Measurements from ENCODE around the gene ACTL6B.
"Not testable (repeated sequence)": the region's sequence is repeated elsewhere in the genome, so short reads cannot be mapped to it uniquely, and the experiment has no call there.

Gene ACTL6B

DNA sequence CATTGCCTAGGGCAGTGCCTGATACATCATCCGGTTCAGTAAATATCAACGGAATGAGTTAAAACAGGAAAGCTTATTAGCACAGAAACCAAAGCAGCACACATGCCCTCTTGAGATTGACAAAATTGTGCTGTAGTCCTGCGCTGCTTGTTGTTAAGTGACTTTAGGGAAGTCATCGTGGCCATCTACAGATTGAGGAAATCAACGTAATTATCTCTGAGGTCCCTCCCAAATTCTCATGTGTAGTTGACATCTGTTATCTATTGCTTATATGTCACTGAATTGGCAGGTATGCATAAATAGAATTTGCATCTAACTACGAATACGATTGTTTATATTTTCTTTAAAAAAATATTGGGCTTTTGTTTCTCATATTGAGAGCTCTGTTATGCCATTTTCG lies 13.8 kb upstream of the ACTL6B start:
- no peaks in the 10 kb centered on the region for H3K36me3 ChIP-seq (ENCODE audit: control insufficient read depth in 1 of 2, insufficient read depth in 2 of 2, low read length in 2 of 2)
- no peak overlapping the region for H3K4me3 ChIP-seq (ENCODE audit: low read depth in 1 of 2, low read length in 2 of 2)
- H3K9ac ChIP-seq (ENCODE audit: low read depth in 1 of 2, low read length in 2 of 2), result no peak overlapping the region
- no peaks in the 10 kb centered on the region for H3K4me1 ChIP-seq (ENCODE audit: control insufficient read depth in 1 of 2, insufficient read depth in 2 of 2, low read length in 2 of 2)
- H3K27ac ChIP-seq (ENCODE audit: low read depth, low read length), result no peak overlapping the region
- H3K27me3 ChIP-seq (ENCODE audit: control insufficient read depth in 1 of 2, insufficient read depth in 2 of 2, low read length in 2 of 2), result no peaks in the 10 kb centered on the region
- no peaks in the 10 kb centered on the region for H3K9me3 ChIP-seq (ENCODE audit: control insufficient read depth in 1 of 2, low read length in 2 of 2)

DNA sequence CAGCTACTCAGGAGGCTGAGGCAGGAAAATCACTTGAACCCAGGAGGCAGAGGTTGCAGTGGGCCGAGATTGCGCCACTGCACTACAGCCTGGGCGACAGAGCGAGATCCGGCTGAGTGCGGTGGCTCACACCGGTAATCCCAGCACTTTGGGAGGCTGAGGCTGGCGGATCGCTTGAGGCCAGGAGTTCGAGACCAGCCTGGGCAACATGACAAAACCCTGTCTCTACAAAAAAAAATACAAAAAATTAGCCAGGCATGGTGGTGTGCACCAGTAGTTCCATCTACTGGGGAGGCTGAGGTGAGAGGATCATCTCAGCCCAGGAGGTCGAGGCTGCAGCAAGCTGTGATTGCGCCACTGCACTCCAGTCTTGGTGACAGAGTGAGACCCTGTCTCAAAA lies 12.9 kb upstream of the ACTL6B start:
- H3K9me3 ChIP-seq (ENCODE audit: control insufficient read depth in 1 of 2, low read length in 2 of 2); H3K27me3 ChIP-seq (ENCODE audit: control insufficient read depth in 1 of 2, insufficient read depth in 2 of 2, low read length in 2 of 2); H3K4me3 ChIP-seq (ENCODE audit: low read depth in 1 of 2, low read length in 2 of 2); H3K27ac ChIP-seq (ENCODE audit: low read depth, low read length); H3K9ac ChIP-seq (ENCODE audit: low read depth in 1 of 2, low read length in 2 of 2); H3K4me1 ChIP-seq (ENCODE audit: control insufficient read depth in 1 of 2, insufficient read depth in 2 of 2, low read length in 2 of 2); H3K36me3 ChIP-seq (ENCODE audit: control insufficient read depth in 1 of 2, insufficient read depth in 2 of 2, low read length in 2 of 2): not testable (repeated sequence)

DNA sequence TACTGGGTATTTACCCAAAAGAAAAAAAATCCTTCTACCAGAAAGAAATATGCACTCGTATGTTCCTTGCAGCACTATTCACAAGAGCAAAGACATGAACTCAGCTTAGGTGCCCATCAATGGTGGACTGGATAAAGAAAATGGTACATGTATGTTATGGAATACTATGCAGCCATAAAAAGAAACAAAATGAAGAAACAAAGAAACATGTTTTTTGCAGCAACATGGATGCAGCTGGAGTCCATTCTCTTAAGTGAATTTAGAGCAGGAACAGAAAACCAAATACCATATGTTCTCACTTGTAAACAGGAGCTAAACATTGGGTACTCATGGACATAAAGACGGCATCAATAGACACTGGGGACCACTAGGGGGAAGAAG lies 11.8 kb upstream of the ACTL6B start:
- no peaks in the 10 kb centered on the region for H3K9me3 ChIP-seq (ENCODE audit: control insufficient read depth in 1 of 2, low read length in 2 of 2)
- H3K4me3 ChIP-seq (ENCODE audit: low read depth in 1 of 2, low read length in 2 of 2), result no peak overlapping the region
- no peaks in the 10 kb centered on the region for H3K36me3 ChIP-seq (ENCODE audit: control insufficient read depth in 1 of 2, insufficient read depth in 2 of 2, low read length in 2 of 2)
- H3K27ac ChIP-seq (ENCODE audit: low read depth, low read length), result no peak overlapping the region
- H3K4me1 ChIP-seq (ENCODE audit: control insufficient read depth in 1 of 2, insufficient read depth in 2 of 2, low read length in 2 of 2), result no peaks in the 10 kb centered on the region
- no peak overlapping the region for H3K9ac ChIP-seq (ENCODE audit: low read depth in 1 of 2, low read length in 2 of 2)
- no peaks in the 10 kb centered on the region for H3K27me3 ChIP-seq (ENCODE audit: control insufficient read depth in 1 of 2, insufficient read depth in 2 of 2, low read length in 2 of 2)

DNA sequence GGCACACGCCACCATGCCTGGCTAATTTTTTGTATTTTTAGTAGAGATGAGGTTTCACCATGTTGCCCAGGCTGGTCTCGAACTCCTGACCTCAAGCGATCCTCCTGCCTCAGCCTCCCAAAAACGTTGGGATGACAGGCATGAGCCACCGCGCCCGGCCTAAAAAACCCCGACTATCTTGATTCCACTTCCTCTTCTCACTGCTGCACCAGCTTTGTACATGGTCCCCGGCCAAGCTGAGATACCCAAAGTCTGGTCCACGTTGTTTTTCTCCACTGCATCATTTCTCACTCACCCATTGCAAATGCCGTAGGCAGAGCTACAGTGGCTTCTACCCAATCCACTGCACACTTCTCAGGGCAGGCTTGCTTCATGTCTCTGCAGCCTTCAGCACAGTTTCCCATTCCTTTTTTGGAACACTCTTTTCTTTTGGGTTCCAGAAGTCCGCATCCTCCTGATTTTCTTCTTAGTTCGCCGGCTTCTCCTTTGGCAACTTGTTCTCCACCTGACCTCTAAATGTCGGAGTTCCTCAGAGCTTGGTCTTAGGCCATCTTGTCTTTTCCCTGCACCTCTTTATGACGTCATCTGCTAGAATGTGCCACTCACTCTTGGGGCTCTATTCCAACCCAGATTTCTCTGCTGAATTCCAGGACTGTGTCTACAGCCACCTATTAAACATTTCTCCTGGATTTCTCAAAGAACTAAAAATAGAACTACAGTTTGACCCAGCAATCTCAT lies 11.3 kb upstream of the ACTL6B start:
- H3K9ac ChIP-seq (ENCODE audit: low read depth in 1 of 2, low read length in 2 of 2), result no peak overlapping the region

DNA sequence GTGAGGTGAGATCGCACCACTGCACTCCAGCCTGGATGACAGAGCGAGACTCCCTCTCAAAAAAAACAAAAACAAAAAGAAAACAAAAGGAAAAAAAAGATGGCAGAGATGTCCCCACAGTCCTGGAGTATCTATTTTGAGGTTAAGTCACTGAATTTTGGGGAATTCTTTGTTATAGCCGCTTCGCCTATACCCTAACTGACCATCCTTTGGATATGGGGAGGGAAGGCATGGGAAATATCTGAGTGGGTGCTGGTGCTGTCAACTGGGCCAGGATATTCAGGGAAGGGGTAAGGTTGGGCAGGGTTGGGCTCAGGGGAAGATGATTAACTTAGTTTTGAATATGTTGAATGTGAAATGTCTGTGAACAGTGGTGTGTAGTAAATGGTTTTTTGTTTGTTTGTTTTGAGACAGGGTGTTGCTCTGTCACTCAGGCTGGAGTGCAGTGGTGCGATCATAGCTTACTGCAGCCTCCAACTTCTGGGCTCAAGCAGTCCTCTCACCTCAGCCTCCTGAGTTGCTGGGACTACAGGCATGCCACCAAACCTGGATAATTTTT lies 9.0 kb upstream of the ACTL6B start:
- no peak overlapping the region for H3K4me3 ChIP-seq (ENCODE audit: low read depth in 1 of 2, low read length in 2 of 2)

More for the DNA sequence above, 11.3 kb upstream of the ACTL6B start:
- Histone ChIP-seq H3K36me3 (ENCODE audit: control insufficient read depth in 1 of 2, insufficient read depth in 2 of 2, low read length in 2 of 2) (no peaks in the 10 kb centered on the region), H3K4me1 (ENCODE audit: control insufficient read depth in 1 of 2, insufficient read depth in 2 of 2, low read length in 2 of 2) (no peaks in the 10 kb centered on the region), H3K27me3 (ENCODE audit: control insufficient read depth in 1 of 2, insufficient read depth in 2 of 2, low read length in 2 of 2) (no peaks in the 10 kb centered on the region), H3K9me3 (ENCODE audit: control insufficient read depth in 1 of 2, low read length in 2 of 2) (no peaks in the 10 kb centered on the region), H3K27ac (ENCODE audit: low read depth, low read length) (no peak overlapping the region), H3K4me3 (ENCODE audit: low read depth in 1 of 2, low read length in 2 of 2) (no peak overlapping the region)

DNA sequence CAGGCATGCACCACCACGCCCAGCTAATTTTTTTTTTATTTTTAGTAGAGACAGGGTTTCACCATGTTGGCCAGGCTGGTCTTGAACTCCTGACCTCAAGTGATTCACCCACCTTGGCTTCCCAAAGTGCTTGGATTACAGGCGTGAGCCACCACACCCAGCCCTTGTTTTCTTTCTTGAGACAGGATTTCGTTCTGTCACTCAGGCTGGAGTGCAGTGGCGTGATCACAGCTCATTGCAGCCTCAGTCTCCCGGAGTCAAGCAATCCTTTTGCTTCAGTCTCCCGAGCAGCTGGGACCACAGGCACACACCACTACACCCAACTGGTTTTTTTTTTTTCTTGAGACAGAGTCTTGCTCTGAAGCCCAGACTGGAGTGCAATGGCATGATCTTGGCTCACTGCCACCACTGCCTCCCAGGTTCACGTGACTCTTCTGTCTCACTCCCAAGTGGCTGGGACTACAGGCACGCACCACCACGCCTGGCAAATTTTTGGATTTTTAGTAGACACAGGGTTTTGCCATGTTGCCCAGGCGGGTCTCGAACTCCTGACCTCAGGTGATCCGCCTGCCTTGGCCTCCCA lies 6.0 kb upstream of the ACTL6B start:
- H3K27ac ChIP-seq (ENCODE audit: low read depth, low read length); H3K4me1 ChIP-seq (ENCODE audit: control insufficient read depth in 1 of 2, insufficient read depth in 2 of 2, low read length in 2 of 2); H3K4me3 ChIP-seq (ENCODE audit: low read depth in 1 of 2, low read length in 2 of 2); H3K27me3 ChIP-seq (ENCODE audit: control insufficient read depth in 1 of 2, insufficient read depth in 2 of 2, low read length in 2 of 2); H3K9ac ChIP-seq (ENCODE audit: low read depth in 1 of 2, low read length in 2 of 2); H3K36me3 ChIP-seq (ENCODE audit: control insufficient read depth in 1 of 2, insufficient read depth in 2 of 2, low read length in 2 of 2); H3K9me3 ChIP-seq (ENCODE audit: control insufficient read depth in 1 of 2, low read length in 2 of 2): not testable (repeated sequence)

More for the DNA sequence above, 9.0 kb upstream of the ACTL6B start:
- no peak overlapping the region for H3K27ac ChIP-seq (ENCODE audit: low read depth, low read length)
- H3K9ac ChIP-seq (ENCODE audit: low read depth in 1 of 2, low read length in 2 of 2), result no peak overlapping the region
- no peaks in the 10 kb centered on the region for H3K9me3 ChIP-seq (ENCODE audit: control insufficient read depth in 1 of 2, low read length in 2 of 2)
- no peaks in the 10 kb centered on the region for H3K4me1 ChIP-seq (ENCODE audit: control insufficient read depth in 1 of 2, insufficient read depth in 2 of 2, low read length in 2 of 2)
- no peaks in the 10 kb centered on the region for H3K36me3 ChIP-seq (ENCODE audit: control insufficient read depth in 1 of 2, insufficient read depth in 2 of 2, low read length in 2 of 2)
- no peaks in the 10 kb centered on the region for H3K27me3 ChIP-seq (ENCODE audit: control insufficient read depth in 1 of 2, insufficient read depth in 2 of 2, low read length in 2 of 2)

DNA sequence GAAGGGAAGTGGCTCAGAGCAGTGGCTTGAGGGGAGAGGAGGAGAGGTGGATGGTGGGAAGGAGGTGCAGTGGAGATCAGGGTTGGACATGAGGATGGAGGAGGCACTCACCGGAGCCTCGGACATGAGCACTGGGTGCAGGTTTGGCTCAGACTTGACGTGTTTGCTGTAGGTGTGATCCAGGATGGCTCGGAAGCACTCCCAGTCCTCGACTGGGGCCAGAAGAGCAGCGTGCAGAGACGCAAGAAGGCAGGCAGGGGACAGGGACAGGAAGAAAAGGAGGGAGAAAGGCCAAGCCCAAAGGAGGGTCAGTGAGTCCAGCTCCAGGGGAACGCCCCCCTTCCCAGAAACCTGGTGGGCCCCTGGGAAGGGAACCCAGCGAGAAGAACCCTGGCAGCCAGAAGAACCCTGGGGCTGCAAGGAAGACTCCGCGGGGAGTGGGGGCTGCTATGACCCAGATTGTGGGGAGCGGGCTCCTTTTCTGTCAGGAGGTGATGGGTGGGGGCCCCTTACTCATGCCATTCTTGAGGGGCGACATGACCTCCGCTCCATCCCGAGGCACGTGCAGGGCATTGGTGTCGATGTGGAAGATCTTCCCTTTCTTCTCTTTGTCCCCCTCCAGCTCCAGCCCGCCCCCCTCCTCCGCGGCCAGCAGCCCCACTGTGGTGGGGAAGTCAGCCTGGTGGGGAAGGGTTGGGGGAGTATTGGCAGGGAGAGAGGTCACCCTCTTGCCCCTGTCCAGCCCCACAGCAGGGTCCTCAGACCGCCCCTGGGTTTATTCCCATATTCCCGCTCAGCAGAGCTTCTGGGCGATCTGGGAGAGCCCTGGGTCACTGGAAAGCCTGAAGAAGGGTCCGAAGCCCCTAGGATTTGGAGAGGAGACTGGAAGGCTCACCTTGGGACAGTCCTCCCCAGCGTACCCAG lies 1.1 kb downstream of the ACTL6B start:
- Histone ChIP-seq H3K9me3 (ENCODE audit: control insufficient read depth in 1 of 2, low read length in 2 of 2) (no peaks in the 10 kb centered on the region), H3K27me3 (ENCODE audit: control insufficient read depth in 1 of 2, insufficient read depth in 2 of 2, low read length in 2 of 2) (peaks cover 25 to 28% of the 10 kb centered on the region in 2 donors), H3K36me3 (ENCODE audit: control insufficient read depth in 1 of 2, insufficient read depth in 2 of 2, low read length in 2 of 2) (no peaks in the 10 kb centered on the region), H3K4me1 (ENCODE audit: control insufficient read depth in 1 of 2, insufficient read depth in 2 of 2, low read length in 2 of 2) (no peaks in the 10 kb centered on the region), H3K4me3 (ENCODE audit: low read depth in 1 of 2, low read length in 2 of 2) (no peak overlapping the region), H3K9ac (ENCODE audit: low read depth in 1 of 2, low read length in 2 of 2) (no peak overlapping the region), H3K27ac (ENCODE audit: low read depth, low read length) (no peak overlapping the region)

DNA sequence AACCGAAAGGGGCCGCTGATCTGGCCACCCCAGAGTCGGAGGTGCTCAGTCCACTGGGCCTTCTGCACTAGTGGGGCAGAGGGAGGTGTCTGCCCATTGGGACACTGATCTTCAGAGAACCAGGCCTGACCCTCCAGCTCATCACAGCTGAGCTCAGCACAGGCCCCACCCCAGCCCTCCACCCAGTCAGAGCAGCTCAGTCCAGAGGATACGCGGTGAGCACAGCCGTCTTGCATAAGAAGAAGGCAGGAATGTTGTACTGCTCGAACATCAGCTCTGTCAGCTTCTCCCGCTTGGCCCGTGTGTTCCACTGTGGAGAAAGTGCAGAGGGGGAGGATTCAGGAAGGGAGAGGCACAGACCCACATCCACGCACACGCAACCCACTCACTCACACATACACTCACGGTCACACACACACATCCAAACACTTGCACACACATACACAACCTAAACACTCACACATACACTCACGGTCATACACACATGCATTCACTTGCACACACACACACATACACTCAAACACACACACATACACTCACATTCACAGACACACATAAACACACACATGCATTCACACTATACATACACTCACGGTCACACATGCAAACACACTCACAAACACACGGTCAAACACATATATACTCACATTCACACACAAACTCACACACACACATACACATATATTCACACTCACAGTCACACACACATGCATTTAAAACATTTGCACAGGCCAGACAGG lies 6.3 kb downstream of the ACTL6B start:
- Histone ChIP-seq H3K9me3 (ENCODE audit: control insufficient read depth in 1 of 2, low read length in 2 of 2) (no peaks in the 10 kb centered on the region), H3K36me3 (ENCODE audit: control insufficient read depth in 1 of 2, insufficient read depth in 2 of 2, low read length in 2 of 2) (no peaks in the 10 kb centered on the region), H3K4me1 (ENCODE audit: control insufficient read depth in 1 of 2, insufficient read depth in 2 of 2, low read length in 2 of 2) (no peaks in the 10 kb centered on the region), H3K4me3 (ENCODE audit: low read depth in 1 of 2, low read length in 2 of 2) (no peak overlapping the region), H3K27me3 (ENCODE audit: control insufficient read depth in 1 of 2, insufficient read depth in 2 of 2, low read length in 2 of 2) (peaks cover 9 to 12% of the 10 kb centered on the region in 2 donors), H3K27ac (ENCODE audit: low read depth, low read length) (no peak overlapping the region), H3K9ac (ENCODE audit: low read depth in 1 of 2, low read length in 2 of 2) (no peak overlapping the region)

DNA sequence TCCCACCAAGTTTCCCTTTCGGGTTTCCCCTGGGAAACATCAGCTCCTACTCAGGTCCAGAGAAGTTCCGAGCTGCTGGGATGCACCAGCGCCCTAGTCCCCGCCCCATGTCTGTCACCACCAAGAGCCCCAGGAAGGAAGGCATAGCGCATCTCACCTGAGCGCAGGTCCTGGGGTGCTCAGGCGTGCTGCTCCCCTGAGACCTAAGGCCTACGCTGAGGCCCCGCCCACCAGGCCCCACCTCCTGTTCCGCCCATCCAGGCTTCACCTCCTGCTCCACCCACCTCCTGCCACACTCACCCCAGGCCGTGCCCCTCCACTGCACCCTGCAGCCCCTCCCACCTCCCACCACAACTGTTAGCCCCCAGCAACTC lies 13.7 kb downstream of the ACTL6B start:
- Histone ChIP-seq H3K27ac (ENCODE audit: low read depth, low read length) (no peak overlapping the region), H3K27me3 (ENCODE audit: control insufficient read depth in 1 of 2, insufficient read depth in 2 of 2, low read length in 2 of 2) (peaks cover 3 to 12% of the 10 kb centered on the region in 2 donors), H3K9ac (ENCODE audit: low read depth in 1 of 2, low read length in 2 of 2) (no peak overlapping the region), H3K4me3 (ENCODE audit: low read depth in 1 of 2, low read length in 2 of 2) (no peak overlapping the region), H3K9me3 (ENCODE audit: control insufficient read depth in 1 of 2, low read length in 2 of 2) (no peaks in the 10 kb centered on the region), H3K36me3 (ENCODE audit: control insufficient read depth in 1 of 2, insufficient read depth in 2 of 2, low read length in 2 of 2) (no peaks in the 10 kb centered on the region), H3K4me1 (ENCODE audit: control insufficient read depth in 1 of 2, insufficient read depth in 2 of 2, low read length in 2 of 2) (peaks cover 4 to 8% of the 10 kb centered on the region in 2 donors)

All from duodenal mucosa (tissue), 2 donors.